ENCODE data around the gene CCDC69.

The CCDC69 gene

DNA sequence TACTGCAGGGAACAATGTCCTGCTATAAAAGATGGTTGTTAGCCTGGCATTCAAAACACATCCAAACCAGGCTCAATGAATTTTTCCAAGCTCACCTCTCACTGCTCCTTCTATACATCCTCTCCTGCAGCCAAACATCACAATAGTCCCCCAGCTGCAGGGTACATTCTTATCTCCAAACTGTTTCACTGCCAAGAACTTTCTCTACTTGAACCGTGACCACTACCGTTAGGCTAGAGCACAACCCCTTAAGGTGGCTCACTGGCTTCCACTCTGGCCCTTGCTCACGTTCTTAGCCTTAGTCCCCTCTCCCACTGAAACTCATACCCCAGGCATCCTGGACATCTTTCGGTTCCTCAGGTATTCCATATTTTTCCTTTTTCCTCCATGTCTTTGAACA lies 37.4 kb downstream of the CCDC69 start:
- DNase-seq, result peak in 1 of 2 experiments; percentile 4

DNA sequence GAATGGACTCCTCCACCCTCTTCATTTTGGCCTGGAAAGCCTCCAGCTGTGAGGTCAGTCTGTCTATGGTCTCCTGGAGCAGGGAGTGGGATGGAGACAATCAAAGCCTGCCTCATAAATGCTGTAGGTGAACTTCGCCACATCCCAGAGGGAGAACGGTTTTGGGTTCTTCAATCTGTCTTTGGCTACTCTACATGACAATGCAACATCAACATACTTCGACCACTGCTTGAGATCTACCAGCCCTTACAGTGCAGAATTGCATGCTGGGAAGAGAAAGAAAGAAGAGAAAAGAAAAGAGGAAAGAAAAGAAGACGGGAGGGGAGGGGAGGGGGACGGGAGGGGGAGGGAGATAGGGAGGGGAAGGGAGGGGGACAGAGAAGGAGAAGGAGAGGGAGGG lies 37.8 kb downstream of the CCDC69 start:
- DNase-seq, result no peak

- peak in 1 of 2 experiments; percentile 18 for DNase-seq
Observed at GRCh38 chr5:151184316-151185042, 39.4 kb downstream of the CCDC69 start.

DNA sequence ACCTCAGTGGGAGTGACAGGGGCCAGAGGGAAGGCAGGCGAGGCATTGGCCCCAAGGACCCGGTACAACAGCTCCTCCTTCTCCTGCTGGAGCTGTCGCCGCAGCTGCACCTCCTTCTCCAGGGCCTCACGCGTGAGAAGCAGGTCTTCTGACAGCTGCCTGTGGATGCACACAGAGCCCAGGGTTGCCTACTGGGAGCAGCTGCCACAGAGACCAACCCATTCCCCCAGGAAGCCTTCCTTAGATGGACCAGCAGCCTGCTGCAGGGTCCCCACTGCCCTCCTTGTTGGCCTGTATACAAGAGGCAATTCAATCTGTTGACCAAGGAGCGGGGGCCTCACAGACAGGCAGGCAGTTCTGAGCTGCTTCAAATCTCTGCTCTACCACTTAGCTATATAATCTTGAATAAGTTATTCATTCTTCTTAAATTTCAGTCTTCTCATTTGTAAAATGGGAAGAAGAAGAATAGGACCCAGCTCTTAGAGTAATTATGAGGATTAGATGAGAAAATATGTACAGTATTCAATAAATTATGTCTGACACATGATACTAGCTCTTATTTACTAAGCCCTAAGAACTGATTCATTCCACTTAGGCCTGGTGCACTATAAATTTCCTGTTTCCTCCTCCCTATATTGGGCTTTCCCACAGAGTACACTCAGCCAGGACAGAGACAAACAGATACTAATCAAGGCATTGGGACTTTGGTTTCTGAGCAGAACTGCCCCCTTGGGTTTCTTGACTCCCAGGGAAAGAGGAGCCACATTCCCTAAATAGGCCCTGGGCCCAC lies 40.2 kb downstream of the CCDC69 start:
- peak in 1 of 2 experiments; percentile 10 for DNase-seq

DNA sequence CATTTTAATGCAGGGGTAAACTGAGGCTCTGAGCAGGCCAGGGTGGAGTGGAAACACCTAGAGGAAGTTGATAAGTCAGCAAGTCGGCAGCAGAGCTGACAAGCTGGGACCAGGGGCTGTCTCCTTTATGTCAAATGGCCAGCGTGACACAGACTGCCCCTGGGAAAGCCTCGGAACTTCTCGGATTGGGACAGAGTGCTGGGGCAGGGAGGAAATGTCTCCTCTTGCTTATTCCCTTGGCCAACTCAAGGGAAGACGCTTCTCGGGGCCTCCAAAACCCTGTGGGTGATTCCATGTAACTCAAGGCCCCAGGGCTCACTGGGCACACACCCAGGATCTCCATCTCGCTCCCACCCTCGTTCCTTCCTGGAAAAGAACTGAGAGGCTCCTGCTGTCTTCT lies 40.9 kb downstream of the CCDC69 start:
- peak in 1 of 2 experiments; percentile 10 for DNase-seq

DNA sequence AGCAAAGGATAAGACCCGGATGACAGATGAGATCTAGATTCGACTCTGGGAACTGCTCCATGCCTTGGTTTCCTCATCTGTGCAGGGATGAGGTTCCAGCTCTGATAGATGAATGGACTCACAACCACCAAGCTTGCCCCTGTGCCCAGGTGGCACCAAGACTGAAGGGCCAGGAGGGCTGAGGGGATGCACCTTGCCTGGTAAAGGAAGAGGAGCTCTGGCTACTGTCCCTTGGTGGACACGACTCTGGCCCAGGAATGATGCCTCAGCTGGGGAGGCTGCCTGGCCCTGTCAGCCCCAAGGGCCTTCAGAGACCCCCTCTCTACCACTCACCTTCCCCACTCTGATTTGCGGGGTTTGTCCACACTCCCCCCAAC lies 41.4 kb downstream of the CCDC69 start:
- peak in 1 of 2 experiments; percentile 4 for DNase-seq

DNA sequence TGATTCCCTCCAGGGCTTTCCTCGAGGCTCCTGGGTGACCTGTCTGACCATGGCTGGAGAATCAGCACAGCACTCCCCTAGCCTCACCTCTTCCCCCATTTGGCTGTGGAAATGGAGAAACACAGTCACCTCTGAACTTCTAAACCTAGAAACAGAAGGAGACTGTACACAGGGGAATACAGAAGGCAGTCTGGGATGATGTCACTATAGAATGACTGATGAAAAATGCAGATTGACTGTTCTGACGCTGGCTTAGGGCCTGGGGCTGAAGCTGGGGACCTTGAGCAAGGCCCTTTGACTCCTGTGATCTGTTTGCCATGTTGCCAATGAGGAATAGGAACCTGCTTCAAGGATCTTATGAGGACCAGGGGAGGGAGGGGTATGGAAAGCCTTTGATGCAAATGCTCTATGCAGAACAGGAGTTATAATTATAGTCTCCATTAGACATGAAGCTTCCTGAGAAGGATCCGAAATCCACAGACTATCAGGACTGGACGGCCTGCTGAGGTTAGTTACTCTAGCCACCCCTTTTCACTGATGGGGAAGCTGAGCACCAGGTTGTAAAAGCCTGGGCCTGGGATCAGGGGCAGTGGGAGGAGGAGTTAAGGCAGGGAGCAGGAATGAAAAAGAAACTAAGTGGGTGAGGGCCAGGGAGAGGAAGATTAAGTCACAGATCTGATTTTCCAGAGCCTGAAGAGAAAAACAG lies 41.9 kb downstream of the CCDC69 start:
- peak in 1 of 2 experiments; percentile 7 for DNase-seq

DNA sequence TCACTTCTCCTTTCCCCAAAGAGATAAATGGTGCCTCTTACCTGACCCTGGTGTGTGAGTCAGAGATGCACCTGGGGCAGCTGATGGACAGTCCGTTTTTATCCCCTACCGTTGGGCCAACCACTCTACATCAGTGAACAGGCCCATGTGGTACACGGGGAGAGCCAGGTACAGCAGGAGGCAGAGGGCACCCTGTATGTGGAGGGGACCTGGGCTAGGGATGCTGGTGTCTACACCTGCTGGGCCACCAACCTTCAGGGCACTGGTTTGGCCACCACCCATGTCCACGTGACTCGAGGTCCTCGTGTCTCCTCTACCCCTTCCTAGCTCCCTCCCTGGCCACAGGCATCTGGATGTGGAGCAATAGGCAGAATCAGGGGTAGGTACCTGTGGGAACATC lies 43.6 kb downstream of the CCDC69 start:
- DNase-seq, result peak in 1 of 2 experiments; percentile 9

- peak in 1 of 2 experiments; percentile 9 for DNase-seq
Observed at GRCh38 chr5:151179489-151179840, 44.4 kb downstream of the CCDC69 start.

DNA sequence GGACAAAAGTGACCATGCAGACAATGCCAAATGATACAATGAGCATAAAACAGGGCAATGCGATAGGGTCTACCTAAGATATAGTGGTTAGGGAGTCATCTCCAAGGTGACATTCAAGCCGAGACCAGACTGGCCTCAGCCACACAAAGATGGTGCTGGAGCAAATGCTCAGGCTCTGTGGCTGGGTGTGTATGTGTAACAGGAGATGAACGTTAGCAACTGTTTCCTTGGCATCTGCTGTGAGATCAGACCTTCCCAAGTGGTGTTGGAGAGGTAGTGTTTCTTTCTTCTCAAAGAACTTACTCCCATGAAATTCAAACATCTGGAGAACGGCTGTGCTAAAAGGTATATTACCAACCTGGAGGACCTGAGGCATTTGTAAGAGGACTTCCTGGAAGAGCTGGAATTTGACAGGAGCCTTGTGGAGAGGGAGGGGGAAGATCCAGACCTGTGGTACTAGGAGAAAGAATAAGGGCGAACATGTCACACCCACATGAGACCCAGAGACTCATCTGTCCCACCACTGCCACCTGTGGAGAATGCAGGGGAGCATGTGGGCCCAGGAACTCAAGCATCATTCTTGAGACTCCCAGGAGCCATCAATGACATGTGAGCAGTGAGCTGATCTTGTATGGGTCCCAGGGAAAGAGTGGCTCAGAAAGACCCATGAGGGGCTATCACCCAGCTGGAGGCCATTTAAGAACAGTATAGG lies 45.0 kb downstream of the CCDC69 start:
- DNase-seq, result peak in 1 of 2 experiments; percentile 11

GRCh38 chr5:151178372-151178771 lies 45.5 kb downstream of the CCDC69 start:
- peak in 1 of 2 experiments; percentile 4 for DNase-seq

- DNase-seq, result peak in 1 of 2 experiments; percentile 6
Observed at GRCh38 chr5:151176268-151176667, 47.6 kb downstream of the CCDC69 start.

DNA sequence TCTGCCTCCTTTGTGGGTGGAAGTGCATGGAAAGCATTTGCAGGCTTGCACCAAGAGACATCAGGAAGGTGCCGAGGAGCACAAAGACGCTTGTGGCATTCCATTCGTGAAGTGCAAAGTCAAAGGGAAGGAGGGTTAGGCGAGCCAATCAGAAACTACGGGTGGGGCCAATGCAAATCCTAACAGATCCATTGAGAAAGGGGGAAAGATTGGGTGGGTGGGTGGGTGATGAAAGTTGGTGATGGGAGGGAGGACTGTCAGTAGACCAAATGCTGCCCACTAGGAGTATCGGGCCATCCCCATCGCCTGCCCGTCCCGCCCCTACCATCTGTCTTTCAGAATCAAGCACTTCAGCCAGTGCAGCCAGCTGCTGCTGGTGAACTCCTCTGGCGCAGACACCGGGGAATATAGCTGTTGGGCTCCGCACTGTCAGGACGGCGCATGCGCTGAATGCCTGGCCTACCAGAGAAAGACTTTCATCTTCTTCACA lies 49.2 kb downstream of the CCDC69 start:
- peak in 1 of 2 experiments; percentile 11 for DNase-seq

- DNase-seq, result peak in 1 of 2 experiments; percentile 11
Observed at GRCh38 chr5:151173711-151174611, 49.9 kb downstream of the CCDC69 start.

GRCh38 chr5:151171529-151171928 lies 52.4 kb downstream of the CCDC69 start:
- no peak for DNase-seq

- no peak for DNase-seq
Observed at GRCh38 chr5:151168602-151169344, 55.1 kb downstream of the CCDC69 start.

- no peak for DNase-seq
Observed at GRCh38 chr5:151167022-151167421, 56.9 kb downstream of the CCDC69 start.

GRCh38 chr5:151164687-151165392 lies 59.1 kb downstream of the CCDC69 start:
- DNase-seq, result peak; percentile 89

DNA sequence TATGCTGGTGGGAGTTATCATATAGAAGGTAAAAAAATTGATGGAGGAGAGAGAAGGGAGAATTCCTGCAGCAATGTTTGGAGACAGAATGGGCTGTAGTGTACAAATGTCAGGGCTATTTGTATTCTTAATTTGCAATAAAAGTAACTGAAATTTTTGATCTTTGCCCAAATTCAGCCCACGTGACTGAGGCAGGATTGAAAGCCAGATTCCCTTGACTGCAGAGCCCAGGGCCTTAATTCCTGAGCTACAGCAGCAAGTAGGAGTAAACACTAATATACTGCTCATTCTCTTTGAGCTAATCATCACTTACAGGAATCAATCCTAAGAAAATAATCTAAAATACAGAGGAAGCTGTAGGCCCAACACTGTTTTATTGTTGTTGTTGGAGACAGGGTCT lies 61.1 kb downstream of the CCDC69 start:
- DNase-seq, result no peak

All from activated T-cell treated with anti-CD3 and anti-CD28 coated beads, Interleukin-2, amount 50 U/mL, for 48 hours (primary cell).